ENCODE measurements around the gene PALS1. TPM values are rescaled to one million over a fixed set of nuclear protein-coding genes. Genes with fewer than 3 reads are reported as not detected.
A peak's percentile ranks its signal among the peaks of the same experiment; 100 is the strongest.

The PALS1 gene
- polyA plus RNA-seq, 1 donor from 2014 or later, result 8.3 TPM

GRCh38 chr14:67240978-67241410, 241 bp upstream of the PALS1 start:
- Histone ChIP-seq H3K9ac (ENCODE audit: low read length) (peak overlapping the region; percentile 66), H3K27ac (ENCODE audit: low read length) (peak overlapping the region; percentile 60), H3K4me2 (ENCODE audit: low read length) (peak overlapping the region; percentile 86), H3F3A (ENCODE audit: insufficient read depth, low read length, poor library complexity, severe bottlenecking) (no peaks in the 10 kb centered on the region), H4K20me1 (ENCODE audit: insufficient read depth) (no peaks in the 10 kb centered on the region), H3K9me3 (ENCODE audit: low read length) (no peaks in the 10 kb centered on the region), H3K9me2 (ENCODE audit: insufficient read depth, low read length) (no peaks in the 10 kb centered on the region), H3K27me3 (ENCODE audit: insufficient read depth, low read depth, low read length) (no peaks in the 10 kb centered on the region), H2AFZ (ENCODE audit: low read depth, low read length) (peak overlapping the region; percentile 11), H3K79me2 (replicated peaks; ENCODE audit: insufficient read depth, low read length) (peaks cover 33% of the 10 kb centered on the region), H3K36me3 (ENCODE audit: insufficient read depth, low read length) (no peaks in the 10 kb centered on the region), H3K4me3 (ENCODE audit: low read length) (peak overlapping the region; percentile 90)
- TF ChIP-seq POLR2AphosphoS5 (IDR thresholded peaks at IDR 0.05), result peak; percentile 37
- no peak for TF ChIP-seq MXI1 (conservative IDR thresholded peaks at IDR 0.05; ENCODE audit: poor library complexity, severe bottlenecking)

- no peaks in the 10 kb centered on the region for H3K36me3 ChIP-seq (ENCODE audit: insufficient read depth, low read length)
- H3K9ac ChIP-seq (ENCODE audit: low read length), result peak overlapping the region; percentile 66
- H3K4me2 ChIP-seq (ENCODE audit: low read length), result peak overlapping the region; percentile 47
- H3K9me3 ChIP-seq (ENCODE audit: low read length), result no peaks in the 10 kb centered on the region
- no peaks in the 10 kb centered on the region for H4K20me1 ChIP-seq (ENCODE audit: insufficient read depth)
- no peak overlapping the region for H2AFZ ChIP-seq (ENCODE audit: low read depth, low read length)
- H3F3A ChIP-seq (ENCODE audit: insufficient read depth, low read length, poor library complexity, severe bottlenecking), result no peaks in the 10 kb centered on the region
- peaks cover 42% of the 10 kb centered on the region for H3K79me2 ChIP-seq (replicated peaks; ENCODE audit: insufficient read depth, low read length)
- no peak for TF ChIP-seq EZH2 (IDR thresholded peaks at IDR 0.05; ENCODE audit: borderline replicate concordance, insufficient read depth, low read length, poor library complexity, severe bottlenecking)
- TF ChIP-seq REST (IDR thresholded peaks at IDR 0.05; ENCODE audit: borderline replicate concordance), result no peak
- TF ChIP-seq POLR2AphosphoS5 (IDR thresholded peaks at IDR 0.05), result no peak
- TF ChIP-seq CTCF (IDR thresholded peaks at IDR 0.05; ENCODE audit: poor library complexity, severe bottlenecking), result no peak
- no peak for TF ChIP-seq TAF1 (IDR thresholded peaks at IDR 0.05; ENCODE audit: low read depth)
- no peak for TF ChIP-seq EP300 (conservative IDR thresholded peaks at IDR 0.05; ENCODE audit: poor library complexity, severe bottlenecking)
- no peak for TF ChIP-seq RAD21 (conservative IDR thresholded peaks at IDR 0.05)
- no peak overlapping the region for H3K27ac ChIP-seq (ENCODE audit: low read length)
- no peaks in the 10 kb centered on the region for H3K9me2 ChIP-seq (ENCODE audit: insufficient read depth, low read length)
- peak overlapping the region; percentile 90 for H3K4me3 ChIP-seq (ENCODE audit: low read length)
- H3K27me3 ChIP-seq (ENCODE audit: insufficient read depth, low read depth, low read length), result no peaks in the 10 kb centered on the region
Observed at GRCh38 chr14:67242168-67242420, 859 bp downstream of the PALS1 start.

- no peak overlapping the region for H3K27ac ChIP-seq (ENCODE audit: low read length)
- H3K9me2 ChIP-seq (ENCODE audit: insufficient read depth, low read length), result no peaks in the 10 kb centered on the region
- no peaks in the 10 kb centered on the region for H3F3A ChIP-seq (ENCODE audit: insufficient read depth, low read length, poor library complexity, severe bottlenecking)
- peaks cover 58% of the 10 kb centered on the region for H3K79me2 ChIP-seq (replicated peaks; ENCODE audit: insufficient read depth, low read length)
- no peaks in the 10 kb centered on the region for H3K27me3 ChIP-seq (ENCODE audit: insufficient read depth, low read depth, low read length)
- no peak overlapping the region for H3K4me2 ChIP-seq (ENCODE audit: low read length)
- H4K20me1 ChIP-seq (ENCODE audit: insufficient read depth), result no peaks in the 10 kb centered on the region
- TF ChIP-seq EZH2 (IDR thresholded peaks at IDR 0.05; ENCODE audit: borderline replicate concordance, insufficient read depth, low read length, poor library complexity, severe bottlenecking), result no peak
- no peak overlapping the region for H3K9ac ChIP-seq (ENCODE audit: low read length)
- no peak overlapping the region for H2AFZ ChIP-seq (ENCODE audit: low read depth, low read length)
- no peaks in the 10 kb centered on the region for H3K9me3 ChIP-seq (ENCODE audit: low read length)
- H3K4me3 ChIP-seq (ENCODE audit: low read length), result no peak overlapping the region
- H3K36me3 ChIP-seq (ENCODE audit: insufficient read depth, low read length), result no peaks in the 10 kb centered on the region
Observed at GRCh38 chr14:67245104-67245503, 3.9 kb downstream of the PALS1 start.
